Measurements from ENCODE around the gene RNF144A. TPM values are rescaled to one million over a fixed set of nuclear protein-coding genes. Genes with fewer than 3 reads are reported as not detected.

RNF144A gene
- total RNA-seq, 1 experiment from 2014 or later, result 10.6 TPM

DNA sequence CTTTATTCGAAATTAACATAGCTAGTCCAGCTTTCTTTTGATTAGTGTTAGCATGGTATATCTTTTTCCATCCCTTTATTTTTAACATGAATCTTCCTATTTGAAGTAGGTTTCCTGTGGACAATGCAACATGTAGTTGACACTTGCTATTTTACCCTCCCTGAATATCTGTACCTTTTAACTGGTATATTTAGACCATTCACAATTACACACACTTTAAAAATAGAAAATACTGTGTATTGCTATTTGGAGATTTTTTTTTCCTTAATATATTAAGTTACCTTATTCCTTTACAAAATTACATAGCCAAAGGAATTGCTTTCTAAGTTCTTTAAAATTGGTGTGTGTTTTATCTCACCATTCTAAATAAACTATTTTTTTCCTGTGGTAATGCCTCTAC lies 15.0 kb downstream of the RNF144A start:
- H3K23ac ChIP-seq (ENCODE audit: insufficient read length, low read depth, low read length), result no peak overlapping the region
- TF ChIP-seq CTCF (conservative IDR thresholded peaks at IDR 0.05), result no peak
- no peak overlapping the region for H2BK15ac ChIP-seq (ENCODE audit: low read depth, low read length)
- Mint-ChIP-seq H3K4me1 (peaks cover 26 to 32% of the 10 kb centered on the region in 2 experiments), H3K4me3 (no peak overlapping the region), H3K36me3 (ENCODE audit: insufficient read depth in 1 of 3, low read depth in 3 of 3) (peaks cover 0 to 5% (median 5%) of the 10 kb centered on the region in 3 experiments; a peak in 6 of 7 replicates), H3K9me3 (peaks cover 0 to 5% of the 10 kb centered on the region in 2 experiments; a peak in 2 of 5 replicates), H3K27me3 (ENCODE audit: low read depth) (no peaks in the 10 kb centered on the region), H3K27ac (no peak overlapping the region)
- H3K4me1 ChIP-seq (ENCODE audit: insufficient read depth, low read length), result 0 out of 2 replicates have a peak, but pooled peaks cover 2% of the 10 kb centered on the region
- H2BK120ac ChIP-seq (ENCODE audit: low read depth, low read length, poor library complexity, severe bottlenecking), result no peak overlapping the region
- H3K23me2 ChIP-seq (ENCODE audit: insufficient read length, low read depth, low read length, poor library complexity, severe bottlenecking), result no peaks in the 10 kb centered on the region
- no peak overlapping the region for H2AK5ac ChIP-seq (ENCODE audit: insufficient read length, low read length)
- peaks cover under 1% of the 10 kb centered on the region for H3K79me1 ChIP-seq (ENCODE audit: insufficient read depth, low read depth, low read length, poor library complexity, severe bottlenecking)
- DNase-seq, result no peak
- H2AFZ ChIP-seq (ENCODE audit: low read length), result no peak overlapping the region
- no peak overlapping the region for H4K8ac ChIP-seq (replicated peaks; ENCODE audit: insufficient read length, low read depth, low read length)
- H3K18ac ChIP-seq (ENCODE audit: insufficient read length, low read depth, low read length), result no peak overlapping the region
- no peaks in the 10 kb centered on the region for H3K79me2 ChIP-seq (ENCODE audit: insufficient read depth, low read length)
- H2BK20ac ChIP-seq (ENCODE audit: low read depth, low read length, poor library complexity, severe bottlenecking), result no peak overlapping the region
- no peak overlapping the region for H3K4me2 ChIP-seq (ENCODE audit: insufficient read depth, insufficient read length, low read length)
- no peak overlapping the region for H3K4ac ChIP-seq (ENCODE audit: low read depth, low read length)
- H4K5ac ChIP-seq (ENCODE audit: insufficient read length, low read depth, low read length), result no peak overlapping the region
- no peak overlapping the region for H3K9ac ChIP-seq (ENCODE audit: extremely low read depth, insufficient read length, low read length)
- no peak overlapping the region for H3K56ac ChIP-seq (ENCODE audit: insufficient read length, low read depth, low read length)
- no peak overlapping the region for H2BK12ac ChIP-seq (ENCODE audit: insufficient read length, low read depth, low read length)
- H3K27ac ChIP-seq (ENCODE audit: insufficient read length, low read depth, low read length), result no peak overlapping the region
- H3K14ac ChIP-seq (ENCODE audit: insufficient read depth, low read length), result no peak overlapping the region
- no peak overlapping the region for H4K91ac ChIP-seq (ENCODE audit: insufficient read length, low read depth, low read length)
- no CpG with 5 or more reads among the region's 1 CpG for WGBS (ENCODE audit: extremely low coverage, insufficient read length, low lambda C conversion rate)
- no peak overlapping the region for H3T11ph ChIP-seq (ENCODE audit: low read length)
- no peaks in the 10 kb centered on the region for H3K9me3 ChIP-seq (ENCODE audit: control insufficient read depth, low read depth, low read length)
- no peaks in the 10 kb centered on the region for H3K27me3 ChIP-seq (ENCODE audit: insufficient read depth, low read length)
- H4K20me1 ChIP-seq (ENCODE audit: control insufficient read depth, insufficient read depth, insufficient read length), result no peaks in the 10 kb centered on the region
- no peak overlapping the region for H2BK5ac ChIP-seq (ENCODE audit: insufficient read length, low read length)

Data from H9 (cell line).